ENCODE measurements around the gene TSEN2. TPM values are rescaled to one million over a fixed set of nuclear protein-coding genes. Genes with fewer than 3 reads are reported as not detected.

TSEN2 gene
- total and polyA plus RNA-seq, 2 of the 13 experiments (the other 11 are each of a cell fraction or from before 2014, with no cell fraction given) = 11.0 to 17.3 TPM

- TF ChIP-seq MLXIP (CRISPR knock-in tag; IDR thresholded peaks at IDR 0.05; ENCODE audit: borderline replicate concordance) (no peak), PAX8 (CRISPR knock-in tag; IDR thresholded peaks at IDR 0.05; ENCODE audit: borderline replicate concordance) (peak; percentile 49; the same call in 1 of the 2 replicates), MED8 (CRISPR knock-in tag; IDR thresholded peaks at IDR 0.05; ENCODE audit: insufficient replicate concordance) (no peak), PCBP1 (IDR thresholded peaks at IDR 0.05; ENCODE audit: borderline replicate concordance, low read depth, low read length) (no peak), ELF1 (CRISPR knock-in tag; IDR thresholded peaks at IDR 0.05) (0 out of 2 replicates have a peak, but pooled peaks have one; percentile 31), SKI (IDR thresholded peaks at IDR 0.05; ENCODE audit: partially characterized antibody) (no peak), ZFP41 (CRISPR knock-in tag; IDR thresholded peaks at IDR 0.05; ENCODE audit: borderline replicate concordance) (no peak), BRD4 (CRISPR knock-in tag; IDR thresholded peaks at IDR 0.05) (no peak; the same call in 1 of the 2 replicates), NR2F6 (IDR thresholded peaks at IDR 0.05) (no peak), NR2F6 (CRISPR knock-in tag; IDR thresholded peaks at IDR 0.05) (0 out of 2 replicates have a peak, but pooled peaks have one; percentile 19), ZFYVE20 (CRISPR knock-in tag; IDR thresholded peaks at IDR 0.05; ENCODE audit: borderline replicate concordance, low read depth) (no peak), ZFP91 (CRISPR knock-in tag; IDR thresholded peaks at IDR 0.05; ENCODE audit: borderline replicate concordance) (peak; percentile 89), ATM (IDR thresholded peaks at IDR 0.05; ENCODE audit: borderline replicate concordance) (no peak), NFYB (CRISPR knock-in tag; IDR thresholded peaks at IDR 0.05) (no peak), JUN (CRISPR knock-in tag; IDR thresholded peaks at IDR 0.05) (peak; percentile 51; the same call in 1 of the 2 replicates), ZNF781 (CRISPR knock-in tag; IDR thresholded peaks at IDR 0.05; ENCODE audit: borderline replicate concordance, not compliant biosample characterization) (peak; percentile 43), MBD4 (IDR thresholded peaks at IDR 0.05; ENCODE audit: borderline replicate concordance, low read length) (no peak), DBP (CRISPR knock-in tag; IDR thresholded peaks at IDR 0.05; ENCODE audit: not compliant biosample characterization) (no peak), ZSCAN20 (CRISPR knock-in tag; IDR thresholded peaks at IDR 0.05; ENCODE audit: borderline replicate concordance) (no peak), SALL1 (CRISPR knock-in tag; IDR thresholded peaks at IDR 0.05) (peak; percentile 69), CHD4 (IDR thresholded peaks at IDR 0.05; ENCODE audit: borderline replicate concordance, low read length) (no peak), ZSCAN9 (CRISPR knock-in tag; IDR thresholded peaks at IDR 0.05; ENCODE audit: borderline replicate concordance) (peak; percentile 69; the same call in 1 of the 2 replicates), ZNF292 (CRISPR knock-in tag; IDR thresholded peaks at IDR 0.05; ENCODE audit: borderline replicate concordance, low read depth) (peak; percentile 48; the same call in 1 of the 2 replicates)
Measured at GRCh38 chr3:12484198-12484982, at the start of gene TSEN2 (continued).
